Measurements from ENCODE around the gene SLIT1.

Gene SLIT1

GRCh38 chr10:96978621-96979154 is 207.1 kb downstream of the SLIT1 start:
- Histone ChIP-seq H3K56ac (ENCODE audit: low read length) (no peak overlapping the region), H4K8ac (ENCODE audit: low read depth, low read length) (no peak overlapping the region), H3K4ac (ENCODE audit: low read depth, low read length) (no peak overlapping the region), H2AK5ac (ENCODE audit: low read length) (no peak overlapping the region), H3K4me3 (ENCODE audit: low read length) (no peak overlapping the region), H3K27me3 (ENCODE audit: insufficient read depth, low read length, poor library complexity) (no peaks in the 10 kb centered on the region), H2BK15ac (replicated peaks; ENCODE audit: low read depth) (no peak overlapping the region), H2BK120ac (ENCODE audit: low read depth, low read length) (no peak overlapping the region), H2BK5ac (ENCODE audit: low read length) (no peak overlapping the region), H3K23ac (ENCODE audit: low read length) (no peak overlapping the region), H3K18ac (ENCODE audit: low read length) (no peak overlapping the region), H3K79me2 (ENCODE audit: control insufficient read depth, insufficient read depth, low read length) (no peaks in the 10 kb centered on the region), H3K27ac (ENCODE audit: low read depth, low read length) (no peak overlapping the region), H3K4me2 (ENCODE audit: low read length) (no peak overlapping the region), H3K9ac (ENCODE audit: low read length) (no peak overlapping the region), H3K36me3 (ENCODE audit: control insufficient read depth, insufficient read depth, low read length) (no peaks in the 10 kb centered on the region), H3K79me1 (ENCODE audit: low read length) (no peaks in the 10 kb centered on the region), H4K5ac (ENCODE audit: low read length) (no peak overlapping the region), H3K4me1 (ENCODE audit: control insufficient read depth, low read depth, low read length) (no peaks in the 10 kb centered on the region)
- no CpG with 5 or more reads among the region's 3 CpGs for WGBS (ENCODE audit: extremely low coverage, insufficient coverage, low lambda C conversion rate)
- no peak for DNase-seq

- Histone ChIP-seq H4K5ac (ENCODE audit: low read length) (no peak overlapping the region), H3K36me3 (ENCODE audit: control insufficient read depth, insufficient read depth, low read length) (no peaks in the 10 kb centered on the region), H3K9ac (ENCODE audit: low read length) (no peak overlapping the region), H3K27me3 (ENCODE audit: insufficient read depth, low read length, poor library complexity) (no peaks in the 10 kb centered on the region), H3K79me2 (ENCODE audit: control insufficient read depth, insufficient read depth, low read length) (no peaks in the 10 kb centered on the region), H4K8ac (ENCODE audit: low read depth, low read length) (no peak overlapping the region), H2BK5ac (ENCODE audit: low read length) (no peak overlapping the region), H3K4ac (ENCODE audit: low read depth, low read length) (no peak overlapping the region), H3K4me3 (ENCODE audit: low read length) (no peak overlapping the region), H3K23ac (ENCODE audit: low read length) (no peak overlapping the region), H3K18ac (ENCODE audit: low read length) (no peak overlapping the region), H2AK5ac (ENCODE audit: low read length) (no peak overlapping the region), H3K27ac (ENCODE audit: low read depth, low read length) (no peak overlapping the region), H3K56ac (ENCODE audit: low read length) (no peak overlapping the region), H3K79me1 (ENCODE audit: low read length) (no peaks in the 10 kb centered on the region), H2BK120ac (ENCODE audit: low read depth, low read length) (no peak overlapping the region), H2BK15ac (replicated peaks; ENCODE audit: low read depth) (no peak overlapping the region), H3K4me1 (ENCODE audit: control insufficient read depth, low read depth, low read length) (no peaks in the 10 kb centered on the region), H3K4me2 (ENCODE audit: low read length) (no peak overlapping the region)
- DNase-seq = no peak
- no CpG with 5 or more reads among the region's 2 CpGs for WGBS (ENCODE audit: extremely low coverage, insufficient coverage, low lambda C conversion rate)
Measured at GRCh38 chr10:96975136-96975535, 210.6 kb downstream of the SLIT1 start.

- Histone ChIP-seq H3K4ac (ENCODE audit: low read depth, low read length) (no peak overlapping the region), H3K18ac (ENCODE audit: low read length) (no peak overlapping the region), H4K5ac (ENCODE audit: low read length) (no peak overlapping the region), H2BK5ac (ENCODE audit: low read length) (no peak overlapping the region), H2AK5ac (ENCODE audit: low read length) (no peak overlapping the region), H3K79me2 (ENCODE audit: control insufficient read depth, insufficient read depth, low read length) (no peaks in the 10 kb centered on the region), H3K4me2 (ENCODE audit: low read length) (no peak overlapping the region), H3K4me3 (ENCODE audit: low read length) (no peak overlapping the region), H3K36me3 (ENCODE audit: control insufficient read depth, insufficient read depth, low read length) (no peaks in the 10 kb centered on the region), H3K56ac (ENCODE audit: low read length) (no peak overlapping the region), H2BK120ac (ENCODE audit: low read depth, low read length) (no peak overlapping the region), H4K8ac (ENCODE audit: low read depth, low read length) (no peak overlapping the region), H2BK15ac (replicated peaks; ENCODE audit: low read depth) (no peak overlapping the region), H3K9ac (ENCODE audit: low read length) (no peak overlapping the region), H3K79me1 (ENCODE audit: low read length) (no peaks in the 10 kb centered on the region), H3K4me1 (ENCODE audit: control insufficient read depth, low read depth, low read length) (no peaks in the 10 kb centered on the region), H3K27me3 (ENCODE audit: insufficient read depth, low read length, poor library complexity) (no peaks in the 10 kb centered on the region), H3K27ac (ENCODE audit: low read depth, low read length) (no peak overlapping the region), H3K23ac (ENCODE audit: low read length) (no peak overlapping the region)
- DNase-seq = no peak
- no CpG with 5 or more reads among the region's 5 CpGs for WGBS (ENCODE audit: extremely low coverage, insufficient coverage, low lambda C conversion rate)
Measured at GRCh38 chr10:96973809-96974747, 211.7 kb downstream of the SLIT1 start.

GRCh38 chr10:96972264-96972663 is 213.5 kb downstream of the SLIT1 start:
- H4K8ac ChIP-seq (ENCODE audit: low read depth, low read length) = no peak overlapping the region
- H3K4me2 ChIP-seq (ENCODE audit: low read length) = no peak overlapping the region
- no peaks in the 10 kb centered on the region for H3K36me3 ChIP-seq (ENCODE audit: control insufficient read depth, insufficient read depth, low read length)
- H3K27me3 ChIP-seq (ENCODE audit: insufficient read depth, low read length, poor library complexity) = no peaks in the 10 kb centered on the region
- H3K79me1 ChIP-seq (ENCODE audit: low read length) = no peaks in the 10 kb centered on the region
- H4K5ac ChIP-seq (ENCODE audit: low read length) = no peak overlapping the region
- H3K4me1 ChIP-seq (ENCODE audit: control insufficient read depth, low read depth, low read length) = no peaks in the 10 kb centered on the region
- H3K4me3 ChIP-seq (ENCODE audit: low read length) = no peak overlapping the region
- H3K56ac ChIP-seq (ENCODE audit: low read length) = no peak overlapping the region
- no peak overlapping the region for H2BK5ac ChIP-seq (ENCODE audit: low read length)
- H3K27ac ChIP-seq (ENCODE audit: low read depth, low read length) = no peak overlapping the region
- no peak overlapping the region for H3K9ac ChIP-seq (ENCODE audit: low read length)
- peak; percentile 27 for DNase-seq
- H3K23ac ChIP-seq (ENCODE audit: low read length) = no peak overlapping the region
- H2BK15ac ChIP-seq (replicated peaks; ENCODE audit: low read depth) = no peak overlapping the region
- no peak overlapping the region for H3K18ac ChIP-seq (ENCODE audit: low read length)
- no peak overlapping the region for H3K4ac ChIP-seq (ENCODE audit: low read depth, low read length)
- no CpG with 5 or more reads among the region's 1 CpG for WGBS (ENCODE audit: extremely low coverage, insufficient coverage, low lambda C conversion rate)
- no peak overlapping the region for H2BK120ac ChIP-seq (ENCODE audit: low read depth, low read length)
- no peaks in the 10 kb centered on the region for H3K79me2 ChIP-seq (ENCODE audit: control insufficient read depth, insufficient read depth, low read length)
- H2AK5ac ChIP-seq (ENCODE audit: low read length) = no peak overlapping the region

GRCh38 chr10:96971324-96971723 is 214.4 kb downstream of the SLIT1 start:
- DNase-seq = no peak
- no peak overlapping the region for H4K8ac ChIP-seq (ENCODE audit: low read depth, low read length)
- H3K4me1 ChIP-seq (ENCODE audit: control insufficient read depth, low read depth, low read length) = no peaks in the 10 kb centered on the region
- no peaks in the 10 kb centered on the region for H3K79me1 ChIP-seq (ENCODE audit: low read length)
- H2AK5ac ChIP-seq (ENCODE audit: low read length) = no peak overlapping the region
- H3K56ac ChIP-seq (ENCODE audit: low read length) = no peak overlapping the region
- no peak overlapping the region for H3K9ac ChIP-seq (ENCODE audit: low read length)
- no peak overlapping the region for H2BK5ac ChIP-seq (ENCODE audit: low read length)
- H4K5ac ChIP-seq (ENCODE audit: low read length) = no peak overlapping the region
- H3K79me2 ChIP-seq (ENCODE audit: control insufficient read depth, insufficient read depth, low read length) = no peaks in the 10 kb centered on the region
- H3K36me3 ChIP-seq (ENCODE audit: control insufficient read depth, insufficient read depth, low read length) = no peaks in the 10 kb centered on the region
- no peak overlapping the region for H3K18ac ChIP-seq (ENCODE audit: low read length)
- no peak overlapping the region for H2BK15ac ChIP-seq (replicated peaks; ENCODE audit: low read depth)
- H3K4ac ChIP-seq (ENCODE audit: low read depth, low read length) = no peak overlapping the region
- no peak overlapping the region for H3K4me2 ChIP-seq (ENCODE audit: low read length)
- no peak overlapping the region for H2BK120ac ChIP-seq (ENCODE audit: low read depth, low read length)
- no peak overlapping the region for H3K4me3 ChIP-seq (ENCODE audit: low read length)
- WGBS (ENCODE audit: extremely low coverage, insufficient coverage, low lambda C conversion rate) = no CpG with 5 or more reads among the region's 2 CpGs
- no peak overlapping the region for H3K27ac ChIP-seq (ENCODE audit: low read depth, low read length)
- H3K23ac ChIP-seq (ENCODE audit: low read length) = no peak overlapping the region
- H3K27me3 ChIP-seq (ENCODE audit: insufficient read depth, low read length, poor library complexity) = no peaks in the 10 kb centered on the region
